ENCODE results near the gene TMC3. TPM values are rescaled to one million over a fixed set of nuclear protein-coding genes. Genes with fewer than 3 reads are reported as not detected.
A peak's percentile ranks its signal among the peaks of the same experiment; 100 is the strongest.

The TMC3 gene
- total RNA-seq, 1 donor from 2014 or later, result not detected

DNA sequence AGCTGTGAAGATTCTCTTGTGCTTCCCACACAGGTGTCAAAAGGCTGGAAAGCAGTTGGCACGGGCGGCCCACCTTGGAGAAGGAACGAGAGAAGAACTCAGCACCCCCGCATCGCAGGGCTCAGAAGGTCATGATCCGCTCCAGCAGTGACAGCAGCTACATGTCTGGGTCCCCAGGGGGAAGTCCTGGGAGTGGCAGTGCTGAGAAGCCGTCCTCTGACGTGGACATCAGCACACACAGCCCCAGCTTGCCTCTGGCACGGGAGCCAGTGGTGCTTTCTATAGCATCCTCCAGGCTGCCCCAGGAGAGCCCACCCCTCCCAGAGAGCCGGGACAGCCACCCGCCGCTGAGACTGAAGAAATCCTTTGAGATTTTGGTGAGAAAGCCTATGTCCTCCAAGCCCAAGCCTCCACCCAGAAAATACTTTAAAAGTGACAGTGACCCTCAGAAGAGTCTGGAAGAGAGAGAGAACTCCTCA lies 81.5 kb downstream of the TMC3 start:
- DNase-seq (no peak), ATAC-seq (ENCODE audit: poor library complexity) (no peak)
- intact Hi-C loops (cut with DNase I), result no loop called here

DNA sequence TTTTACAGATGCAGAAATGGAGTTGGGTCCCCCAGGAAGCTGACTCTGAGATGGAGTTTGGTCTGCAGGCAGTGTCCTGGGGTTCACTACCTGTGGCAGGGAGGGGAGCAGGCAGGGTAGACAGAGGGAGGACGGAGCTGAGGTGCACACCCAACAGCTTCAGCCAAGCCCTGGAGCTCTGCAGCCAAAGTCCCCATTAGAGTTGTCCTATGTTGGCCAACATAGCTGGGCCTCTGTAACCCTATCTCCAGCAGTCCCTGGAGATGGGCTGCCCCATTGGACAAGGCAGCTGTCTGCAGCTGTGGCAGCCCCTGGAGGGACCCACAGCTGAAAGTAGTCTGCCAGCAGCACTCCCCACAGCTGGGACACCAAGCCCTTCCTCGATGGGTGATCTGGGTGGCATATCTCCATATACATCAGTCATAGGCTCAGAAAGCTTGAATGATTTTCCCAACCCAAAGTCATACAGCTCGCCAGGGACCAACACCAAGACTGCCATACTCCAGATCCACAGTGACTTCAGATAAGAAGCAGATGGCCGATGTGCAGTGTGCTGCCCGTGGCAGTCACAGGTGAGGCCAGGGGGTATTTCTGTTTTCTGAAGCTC lies 82.0 kb downstream of the TMC3 start:
- intact Hi-C loops (cut with DNase I), result no loop called here
- DNase-seq (no peak), ATAC-seq (ENCODE audit: poor library complexity) (no peak)

DNA sequence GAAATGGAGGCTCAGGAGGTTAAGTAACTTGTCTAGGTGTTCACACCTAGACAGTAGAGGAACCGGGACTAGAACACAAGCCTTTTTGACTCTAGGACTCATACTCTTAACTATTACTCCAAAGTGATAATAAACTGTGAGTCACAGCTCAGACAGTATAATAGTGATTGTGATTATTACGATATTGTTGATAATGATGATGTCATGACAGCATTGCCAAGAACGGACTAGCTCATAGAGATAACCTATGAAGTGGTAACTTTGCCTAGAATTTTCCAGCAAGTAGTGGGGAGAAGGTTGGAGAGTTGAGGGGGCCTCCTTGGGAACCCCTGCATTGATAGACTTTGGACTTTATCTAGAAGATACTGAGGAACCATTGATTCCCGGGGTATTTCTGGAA lies 84.1 kb downstream of the TMC3 start:
- ATAC-seq (ENCODE audit: poor library complexity) (no peak), DNase-seq (no peak)
- intact Hi-C loops (cut with DNase I), result no loop called here

DNA sequence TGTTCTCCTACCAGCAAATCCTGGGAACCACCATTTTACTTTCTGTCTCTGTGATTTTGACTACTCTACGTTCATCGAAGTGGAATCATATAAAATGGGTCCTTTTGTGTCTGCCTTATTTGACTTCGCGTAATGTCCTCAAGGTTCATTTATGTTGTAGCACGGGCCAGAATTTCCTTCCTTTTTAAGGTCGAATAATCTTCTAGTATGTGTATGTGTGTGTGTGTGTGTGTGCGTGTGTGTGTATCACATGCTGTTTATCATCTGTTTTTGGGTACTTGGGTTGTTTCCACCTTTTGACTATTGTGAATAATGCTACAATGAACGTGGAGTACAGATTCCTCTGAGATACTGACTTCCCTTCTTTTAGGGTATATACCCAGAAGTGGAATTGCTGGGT lies 85.4 kb downstream of the TMC3 start:
- intact Hi-C loops (cut with DNase I), result no loop called here
- ATAC-seq (ENCODE audit: poor library complexity) (no peak), DNase-seq (no peak)

DNA sequence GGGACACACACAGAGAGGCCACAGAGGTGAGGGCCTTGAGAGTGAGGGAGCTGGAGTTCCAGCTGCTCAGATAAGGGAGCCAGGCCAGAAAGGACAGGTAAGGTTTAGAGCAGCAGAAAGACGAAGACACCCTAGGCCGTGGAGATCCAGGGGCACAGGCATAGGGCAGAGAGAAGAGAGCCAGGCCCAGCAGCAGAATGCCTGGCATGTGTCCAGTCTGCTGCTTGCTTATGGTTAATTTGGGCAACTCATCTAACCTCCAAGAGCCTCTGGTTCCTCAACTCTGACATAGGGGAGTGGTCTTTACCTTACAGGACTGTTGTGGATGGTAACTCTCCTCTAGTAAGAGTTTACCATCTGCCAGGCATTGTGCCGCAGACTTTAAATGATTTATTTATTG lies 86.0 kb downstream of the TMC3 start:
- ATAC-seq (ENCODE audit: poor library complexity) (peak; percentile 39), DNase-seq (no peak)
- intact Hi-C loops (cut with DNase I), result no loop called here

DNA sequence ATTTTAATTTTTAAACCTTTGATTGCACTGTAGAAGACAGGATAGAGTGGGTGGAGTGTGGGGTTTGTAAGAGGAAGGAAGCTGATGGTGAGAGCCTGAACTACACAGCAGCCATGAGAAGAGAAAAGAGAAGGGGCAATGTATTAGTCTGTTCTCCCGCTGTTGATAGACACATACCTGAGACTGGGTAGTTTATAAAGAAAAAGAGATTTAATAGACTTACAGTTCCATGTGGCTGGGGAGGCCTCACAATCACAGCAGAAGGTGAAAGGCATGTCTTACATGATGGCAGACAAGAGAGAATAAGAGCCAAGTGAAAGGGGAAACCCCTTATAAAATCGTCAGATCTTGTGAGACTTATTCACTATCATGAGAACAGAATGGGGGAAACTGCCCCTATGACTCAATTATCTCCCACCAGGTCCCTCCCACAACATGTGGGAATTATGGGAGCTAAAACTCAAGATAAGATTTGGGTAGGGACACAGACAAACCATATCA lies 87.3 kb downstream of the TMC3 start:
- DNase-seq (no peak), ATAC-seq (ENCODE audit: poor library complexity) (no peak)
- intact Hi-C loops (cut with DNase I), result no loop called here

DNA sequence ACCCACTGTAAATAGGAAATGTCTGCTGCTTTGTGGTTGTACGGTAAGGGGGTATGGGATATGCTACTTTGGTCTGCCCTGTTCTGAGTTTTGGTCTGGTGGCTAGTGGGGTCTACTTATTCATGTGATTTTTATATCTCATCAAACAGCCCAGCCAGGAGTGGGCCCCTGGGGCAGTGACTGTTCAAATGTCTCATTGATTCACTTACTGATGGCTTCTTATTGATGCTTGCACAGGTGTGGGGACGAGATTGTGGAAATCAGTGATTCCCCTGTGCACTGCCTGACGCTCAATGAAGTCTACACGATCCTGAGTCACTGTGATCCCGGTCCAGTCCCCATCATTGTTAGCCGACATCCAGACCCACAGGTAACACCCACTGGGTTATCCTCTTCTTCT lies 88.6 kb downstream of the TMC3 start:
- ATAC-seq (ENCODE audit: poor library complexity) (no peak), DNase-seq (no peak)
- intact Hi-C loops (cut with DNase I), result no loop called here

DNA sequence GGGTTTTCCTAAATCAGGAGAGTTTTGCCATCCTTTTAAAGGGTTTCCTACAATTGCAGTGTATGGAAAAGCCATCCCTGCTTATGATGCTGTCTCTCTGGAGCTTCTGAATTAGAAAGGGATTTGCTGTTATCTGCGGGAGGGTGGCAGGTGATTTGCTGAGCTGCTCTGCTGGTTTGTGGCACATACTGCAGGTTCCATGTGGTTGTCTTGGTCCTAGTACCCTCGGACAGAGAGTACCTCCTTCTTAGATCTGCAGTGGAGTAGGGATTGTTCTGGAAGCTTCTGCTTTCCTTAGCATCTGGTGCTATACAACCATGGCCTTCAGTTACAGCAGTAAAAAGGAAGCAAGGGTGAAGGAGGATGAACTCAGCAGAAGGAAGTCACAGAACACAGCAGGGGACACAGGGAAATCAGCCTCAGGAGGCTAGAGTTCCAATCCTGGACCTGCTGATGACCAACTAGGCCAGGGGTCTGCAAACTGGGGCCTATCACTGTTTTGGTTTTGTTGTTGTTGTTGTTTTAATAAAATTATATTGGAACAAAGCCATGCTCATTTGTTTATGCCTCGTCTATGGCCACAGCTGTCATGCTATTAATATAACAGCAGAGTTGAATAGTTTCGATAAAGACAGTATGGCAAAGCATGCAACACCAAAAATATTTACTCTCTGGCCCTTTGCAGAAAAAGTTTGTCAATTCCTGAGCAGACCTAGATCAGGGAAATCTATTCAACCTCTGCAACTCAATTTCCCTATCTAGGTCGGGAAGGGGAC lies 89.6 kb downstream of the TMC3 start:
- peak; percentile 45 for ATAC-seq (ENCODE audit: poor library complexity)
- intact Hi-C loops (cut with DNase I), result no loop called here

DNA sequence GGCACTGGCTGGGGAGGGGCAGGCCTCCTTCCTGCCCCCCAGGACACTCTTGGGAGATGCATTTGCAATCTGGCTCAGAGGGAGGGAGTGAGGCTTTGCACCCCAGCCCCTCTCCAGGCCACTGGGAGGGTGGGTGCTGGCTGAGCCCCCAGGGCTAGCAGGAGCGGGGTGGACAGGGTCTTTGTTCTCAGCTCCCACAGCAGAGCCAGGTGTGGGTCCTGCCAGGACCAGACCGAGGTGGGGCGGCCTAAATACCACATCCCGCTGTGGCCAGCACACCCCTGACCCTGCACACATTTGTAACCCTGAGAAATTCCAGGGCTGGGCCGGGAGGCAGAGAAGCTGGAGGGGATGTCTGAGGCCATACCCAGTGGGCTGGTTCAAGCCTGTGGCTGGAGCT lies 91.1 kb downstream of the TMC3 start:
- DNase-seq (no peak), ATAC-seq (ENCODE audit: poor library complexity) (no peak)
- intact Hi-C loops (cut with DNase I), result no loop called here

More for the DNA sequence above, 89.6 kb downstream of the TMC3 start:
- DNase-seq, result no peak

DNA sequence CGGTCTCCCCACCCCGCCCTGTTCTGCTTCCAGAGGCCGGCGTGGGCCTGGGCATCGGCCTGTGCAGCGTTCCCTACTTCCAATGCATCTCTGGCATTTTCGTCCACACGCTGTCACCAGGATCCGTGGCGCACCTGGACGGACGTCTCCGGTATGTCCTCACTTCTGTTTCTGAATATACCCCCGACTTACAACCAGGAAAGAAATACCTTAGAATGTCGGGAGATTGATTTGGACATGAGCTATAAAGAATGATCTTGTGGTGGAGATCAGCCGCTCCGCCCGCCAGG lies 91.5 kb downstream of the TMC3 start:
- DNase-seq (no peak), ATAC-seq (ENCODE audit: poor library complexity) (no peak)
- intact Hi-C loops (cut with DNase I), result no loop called here

DNA sequence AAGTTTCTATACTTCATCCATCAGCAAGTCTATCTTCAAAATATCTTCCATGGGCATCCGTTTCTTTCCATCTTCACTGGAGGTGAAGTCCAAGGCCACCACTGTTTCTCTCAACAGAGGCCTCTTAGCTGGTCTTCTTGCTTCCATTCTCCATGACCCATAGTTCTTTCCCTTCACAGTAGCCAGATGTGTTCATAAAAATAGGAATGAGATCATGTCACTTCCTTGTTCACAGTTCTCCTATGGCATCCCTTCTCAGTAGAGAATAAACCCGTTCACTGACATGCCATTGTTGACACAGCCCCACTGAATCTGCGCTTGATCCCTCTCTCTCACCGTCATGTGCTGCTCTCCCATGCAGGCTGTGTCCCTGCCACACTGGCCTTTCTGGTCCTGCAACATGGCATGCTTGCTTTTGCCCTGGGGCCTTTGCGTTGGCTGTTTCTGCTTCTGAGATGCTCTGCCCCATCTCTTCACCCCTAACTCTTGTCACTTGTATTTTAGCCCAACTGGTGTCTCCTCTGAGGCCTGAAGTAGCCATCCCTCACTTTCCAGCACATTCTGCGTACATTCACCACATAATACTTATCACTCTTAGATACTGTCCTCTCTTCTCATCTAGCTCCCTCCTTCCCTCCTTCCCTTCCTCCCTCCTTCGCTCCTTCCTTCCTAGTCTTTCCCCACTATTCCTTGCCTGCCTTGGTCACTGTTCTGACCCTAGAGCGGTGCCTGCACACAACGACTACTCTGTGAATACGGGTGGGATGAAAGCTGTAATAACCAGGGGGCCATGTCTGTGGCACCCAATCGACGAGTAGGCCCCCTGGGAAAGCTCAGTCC lies 92.0 kb downstream of the TMC3 start:
- no peak for DNase-seq
- peak; percentile 22 for ATAC-seq (ENCODE audit: poor library complexity)
- intact Hi-C loops (cut with DNase I), result no loop called here

DNA sequence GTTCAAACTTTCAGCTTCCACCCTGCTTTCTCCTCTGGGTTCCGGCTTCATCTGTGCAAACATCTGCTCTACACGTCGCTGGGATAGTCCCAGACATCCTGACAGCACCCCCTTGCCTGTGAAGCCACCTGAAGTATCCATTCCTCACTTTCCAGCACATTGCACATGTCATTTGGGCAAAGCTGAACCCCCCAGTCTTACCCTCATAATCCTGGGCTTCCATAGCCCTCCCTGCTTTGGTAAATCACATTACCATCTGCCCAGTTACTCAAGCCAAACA lies 92.6 kb downstream of the TMC3 start:
- ATAC-seq (ENCODE audit: poor library complexity) (no peak), DNase-seq (no peak)
- intact Hi-C loops (cut with DNase I), result no loop called here

Other genes with a start within 250 kb of the TMC3 start
- gene CFAP161, start 239.9 kb downstream of the TMC3 start, total RNA-seq, result 0.30 TPM
- gene IL16, start 177.3 kb downstream of the TMC3 start, total RNA-seq, result 2.7 TPM
- 2.3 TPM for gene STARD5, start 50.1 kb downstream of the TMC3 start, total RNA-seq